IMR-90 (cell line): Measurements from ENCODE around the gene ARHGEF1. TPM values are rescaled to one million over a fixed set of nuclear protein-coding genes. Genes with fewer than 3 reads are reported as not detected.

ENCODE experiments used
- ATAC-seq: fragments of 200-7000 bp; cut with Tn5 transposase; 2 replicates; pipeline ENCODE4 v1.9.1; 2020; ENCODE audit warnings: low read depth, mild to moderate bottlenecking, moderate library complexity
- BruUV-seq: library from RNA; stranded (reverse); fragments of 400-500 nt; replicated peaks from 2 replicates; lab custom pipeline; 2021; lab: Mats Ljungman, UMichigan
- CTCF ChIA-PET: fragments of 300-600 bp; formaldehyde crosslinking; extraction: SDS; loops from one replicate; lab custom pipeline; 2021; ENCODE audit warnings: antibody characterized with exemption; lab: Yijun Ruan, JAX
- POLR2A ChIA-PET: fragments of 300-600 bp; sonication (Branson Sonifier 250); formaldehyde crosslinking; loops from one replicate; lab custom pipeline; 2022; ENCODE audit warnings: antibody characterized with exemption; ENCODE audit not compliant: unreplicated experiment; lab: Charles Lee
- DNase-seq: peaks from one replicate; pipeline ENCODE4 v3.0.0; 2013
- H2AFZ ChIP-seq: replicated peaks from 2 replicates; pipeline ENCODE3; 2013; ENCODE audit warnings: low read length, mild to moderate bottlenecking; ENCODE audit not compliant: poor library complexity
- H2AK5ac ChIP-seq: 2 replicates; pipeline ENCODE4 v1.6.1; 2013; ENCODE audit warnings: low read depth, low read length, inconsistent platforms
- H2AK9ac ChIP-seq: replicated peaks from 2 replicates; pipeline ENCODE3; 2013; ENCODE audit warnings: mild to moderate bottlenecking, low read depth, low read length, moderate library complexity; ENCODE audit not compliant: poor library complexity
- H2BK120ac ChIP-seq: 2 replicates; pipeline ENCODE4 v1.6.1; 2013; ENCODE audit warnings: low read depth, low read length, inconsistent platforms
- H2BK15ac ChIP-seq: 3 replicates; pipeline ENCODE4 v1.6.1; 2013; ENCODE audit warnings: low read depth, low read length, inconsistent platforms
- H2BK20ac ChIP-seq: 2 replicates; pipeline ENCODE4 v1.6.1; 2013; ENCODE audit warnings: low read depth, mild to moderate bottlenecking, inconsistent platforms, low read length, moderate library complexity
- H2BK5ac ChIP-seq: 2 replicates; pipeline ENCODE4 v1.6.1; 2013; ENCODE audit warnings: mild to moderate bottlenecking, low read depth, low read length, inconsistent platforms; ENCODE audit not compliant: poor library complexity, severe bottlenecking
- H3K14ac ChIP-seq: replicated peaks from 2 replicates; pipeline ENCODE4 v1.6.1; 2013; ENCODE audit warnings: low read depth, low read length, inconsistent platforms
- H3K18ac ChIP-seq: 2 replicates; pipeline ENCODE4 v1.6.1; 2013; ENCODE audit warnings: low read depth, low read length, control low read depth
- H3K23ac ChIP-seq: 2 replicates; pipeline ENCODE4 v1.6.1; 2013; ENCODE audit warnings: low read depth, low read length, inconsistent platforms
- H3K27ac ChIP-seq: 2 replicates; pipeline ENCODE4 v1.5.1; 2013; ENCODE audit warnings: mild to moderate bottlenecking, control low read depth, low read length; ENCODE audit not compliant: insufficient read depth
- H3K27me3 ChIP-seq: 2 replicates; pipeline ENCODE4 v1.6.1; 2013; ENCODE audit warnings: low read length; ENCODE audit not compliant: control insufficient read depth, insufficient read depth
- H3K36me3 ChIP-seq: 2 replicates; pipeline ENCODE4 v1.6.1; 2013; ENCODE audit warnings: low read length, mixed read lengths; ENCODE audit not compliant: control insufficient read depth, insufficient read depth
- H3K4ac ChIP-seq: 2 replicates; pipeline ENCODE4 v1.6.1; 2013; ENCODE audit warnings: low read depth, low read length, inconsistent platforms
- H3K4me1 ChIP-seq: 2 replicates; pipeline ENCODE4 v1.6.1; 2013; ENCODE audit warnings: low read length, mixed read lengths; ENCODE audit not compliant: control insufficient read depth, insufficient read depth
- H3K4me2 ChIP-seq: 2 replicates; pipeline ENCODE4 v1.6.1; 2013; ENCODE audit warnings: low read depth, mild to moderate bottlenecking, control low read depth, low read length, moderate library complexity
- H3K4me3 ChIP-seq: 2 replicates; pipeline ENCODE4 v1.5.1; 2013; ENCODE audit warnings: low read depth, mild to moderate bottlenecking, control low read depth, low read length, moderate library complexity; ENCODE audit not compliant: insufficient read depth
- H3K56ac ChIP-seq: 2 replicates; pipeline ENCODE4 v1.6.1; 2013; ENCODE audit warnings: low read length, inconsistent platforms; ENCODE audit not compliant: insufficient read depth; ENCODE audit errors: extremely low read depth
- H3K79me1 ChIP-seq, 2 experiments: 2 replicates each; pipeline ENCODE4 v1.6.1; 2013; ENCODE audit warnings: low read length in 2 of 2, inconsistent platforms in 1 of 2, low read depth in 1 of 2
- H3K9ac ChIP-seq: 2 replicates; pipeline ENCODE4 v1.6.1; 2013; ENCODE audit warnings: low read depth, low read length, control low read depth
- H3K9me1 ChIP-seq: 2 replicates; pipeline ENCODE4 v1.6.1; 2013; ENCODE audit warnings: low read length, inconsistent platforms; ENCODE audit not compliant: insufficient read depth
- H3K9me3 ChIP-seq: 2 replicates; pipeline ENCODE4 v1.6.1; 2013; ENCODE audit warnings: low read length; ENCODE audit not compliant: control insufficient read depth, insufficient read depth
- H4K20me1 ChIP-seq: 2 replicates; pipeline ENCODE4 v1.6.1; 2013; ENCODE audit warnings: low read length, inconsistent platforms; ENCODE audit not compliant: insufficient read depth
- H4K5ac ChIP-seq: 2 replicates; pipeline ENCODE4 v1.6.1; 2013; ENCODE audit warnings: mild to moderate bottlenecking, low read depth, low read length, control low read depth
- H4K8ac ChIP-seq, 2 experiments: 2 replicates each; pipeline ENCODE4 v1.6.1; 2013; ENCODE audit warnings: low read depth in 2 of 2, low read length in 2 of 2, control low read depth in 1 of 2, inconsistent platforms in 1 of 2
- H4K91ac ChIP-seq: 2 replicates; pipeline ENCODE4 v1.6.1; 2013; ENCODE audit warnings: low read depth, low read length, inconsistent platforms; ENCODE audit not compliant: insufficient read depth
- CEBPB ChIP-seq: IDR thresholded peaks from 2 replicates; pipeline ENCODE4 v1.6.1; 2012; ENCODE audit warnings: low read depth, low read length, improper control_type of control experiment
- FOS ChIP-seq: fragments of 150-350 bp; IDR thresholded peaks from 2 replicates; pipeline ENCODE4 v1.6.1; 2016; ENCODE audit warnings: low read depth, low read length
- MAFK ChIP-seq: IDR thresholded peaks from 2 replicates; pipeline ENCODE4 v1.6.1; 2012; ENCODE audit warnings: low read depth, low read length, improper control_type of control experiment
- MXI1 ChIP-seq: IDR thresholded peaks from 2 replicates; pipeline ENCODE4 v1.6.1; 2012; ENCODE audit warnings: low read depth, mild to moderate bottlenecking, low read length, moderate library complexity, borderline replicate concordance
- NFE2L2 ChIP-seq: fragments of 150-350 bp; IDR thresholded peaks from 2 replicates; pipeline ENCODE4 v1.6.1; 2016; ENCODE audit warnings: low read depth, mild to moderate bottlenecking, low read length
- POLR2A ChIP-seq: IDR thresholded peaks from 2 replicates; pipeline ENCODE4 v1.6.1; 2012; ENCODE audit warnings: mild to moderate bottlenecking, low read depth, low read length
- RAD21 ChIP-seq: IDR thresholded peaks from 2 replicates; pipeline ENCODE4 v1.6.1; 2012; ENCODE audit warnings: low read length, improper control_type of control experiment
- RFX5 ChIP-seq: IDR thresholded peaks from 2 replicates; pipeline ENCODE4 v1.8.0; 2012; ENCODE audit warnings: low read depth, mild to moderate bottlenecking, low read length, moderate library complexity
- SMC3 ChIP-seq: fragments of 150-350 bp; IDR thresholded peaks from 2 replicates; pipeline ENCODE4 v1.6.1; 2016; ENCODE audit warnings: low read depth, mild to moderate bottlenecking, antibody characterized with exemption, low read length, moderate library complexity
- WGBS, 2 experiments: methylation state at CpG; one replicate each; pipeline versions ENCODE4 v1.1.5 to v1.1.7; 2013; ENCODE audit warnings: missing lambda C conversion rate in 2 of 2; ENCODE audit not compliant: insufficient read length in 1 of 2; ENCODE audit errors: extremely low coverage in 2 of 2; 5-methylcytosine and 5-hydroxymethylcytosine counted together
- dilution Hi-C: fragments of 300-500 bp; cut with HindIII; formaldehyde crosslinking; loops from one replicate; pipeline ENCODE4 v1.14.3; 2018; ENCODE audit warnings: low sequenced_read_pairs; ENCODE audit not compliant: unreplicated experiment
- in situ Hi-C: fragments of 300-500 bp; cut with MboI; formaldehyde crosslinking; loops from 3 replicates; pipeline ENCODE4 v1.14.3; 2019; ENCODE audit warnings: low sequenced_read_pairs, inconsistent platforms, mixed read lengths
- intact Hi-C: fragments of 100-400 bp; cut with micrococcal nuclease; formaldehyde crosslinking; loops from 2 replicates; pipeline ENCODE4 v1.10.0; 2022
- polyA plus RNA-seq, 3 experiments: library from polyadenylated mRNA; depleted of rRNA; stranded (reverse); fragments of >200 nt; gene quantifications; 2 replicates each; pipeline ENCODE4 v1.2.3, GENCODE V29; 2012; ENCODE audit warnings: low replicate concordance in 1 of 3
- total RNA-seq: library from RNA; depleted of rRNA; stranded (reverse); fragments of >200 nt; gene quantifications from 2 replicates; pipeline ENCODE4 v1.2.3, GENCODE V29; 2012

Gene ARHGEF1
- total and polyA plus RNA-seq, 2 of the 4 experiments (the other 2 are of a cell fraction), result 11.5 to 47.1 TPM

GRCh38 chr19:41880329-41880708 is 2.7 kb upstream of the ARHGEF1 start:
- no TSS peak for BruUV-seq
- peaks cover 5% of the 10 kb centered on the region for H3K9me1 ChIP-seq
- no peak overlapping the region for H4K5ac ChIP-seq
- H3K9me3 ChIP-seq, result no peaks in the 10 kb centered on the region
- H3K18ac ChIP-seq, result no peak overlapping the region
- no peak overlapping the region for H2BK20ac ChIP-seq
- no peak overlapping the region for H2BK15ac ChIP-seq
- no peak overlapping the region for H3K14ac ChIP-seq
- H2AFZ ChIP-seq, result no peak overlapping the region
- H3K79me1 ChIP-seq, result peaks cover 17 to 19% of the 10 kb centered on the region in 2 experiments; a peak in 3 of 4 replicates
- intact Hi-C loops (loop anchor here (5.0 to 10.0 kb wide), 2 partner anchors 52 to 154 kb away; no protein-coding TSS in a partner anchor), dilution Hi-C loops (no loop called here), in situ Hi-C loops (loop anchor here (5.0 kb wide), 1 partner anchor 67 kb away; no protein-coding TSS in a partner anchor)
- peaks cover 4% of the 10 kb centered on the region for H3K4me1 ChIP-seq
- no peak for TF ChIP-seq FOS
- no peak for TF ChIP-seq CEBPB
- no peak for TF ChIP-seq SMC3
- no peak for TF ChIP-seq POLR2A
- TF ChIP-seq MXI1, result no peak
- no peak for TF ChIP-seq NFE2L2
- no peak for TF ChIP-seq RAD21
- TF ChIP-seq RFX5, result no peak
- TF ChIP-seq MAFK, result no peak
- ATAC-seq (no peak), DNase-seq (no peak)
- H4K91ac ChIP-seq, result no peak overlapping the region
- no peak overlapping the region for H2BK5ac ChIP-seq
- no peak overlapping the region for H3K56ac ChIP-seq
- peaks cover 15% of the 10 kb centered on the region; the same call in 1 of the 2 replicates for H3K27me3 ChIP-seq
- WGBS, 2 experiments, result no CpG with 5 or more reads among the region's 5 CpGs
- no peak overlapping the region for H4K8ac ChIP-seq
- CTCF ChIA-PET, result no interaction called here
- no peak overlapping the region for H3K27ac ChIP-seq
- H2AK9ac ChIP-seq, result no peak overlapping the region
- H3K4me3 ChIP-seq, result no peak overlapping the region
- no peak overlapping the region for H3K4ac ChIP-seq
- no peak overlapping the region for H2AK5ac ChIP-seq
- H3K23ac ChIP-seq, result no peak overlapping the region
- no peak overlapping the region for H2BK120ac ChIP-seq
- H3K4me2 ChIP-seq, result no peak overlapping the region
- H3K9ac ChIP-seq, result no peak overlapping the region
- POLR2A ChIA-PET, result no interaction called here
- H4K20me1 ChIP-seq, result 0 out of 2 replicates have a peak, but pooled peaks cover 7% of the 10 kb centered on the region
- H3K36me3 ChIP-seq, result no peaks in the 10 kb centered on the region
